Hippocampal formation (tissue), 2 donors: Measurements from ENCODE around the gene ANO2.
"Not testable (repeated sequence)": the region's sequence is repeated elsewhere in the genome, so short reads cannot be mapped to it uniquely, and the experiment has no call there.

ENCODE experiments used
- DNase-seq, 2 donors: peaks; one replicate each; lab custom pipeline; 2025; lab: John Stamatoyannopoulos, UW

The ANO2 gene

GRCh38 chr12:5818877-5819276 is 126.2 kb downstream of the ANO2 start:
- DNase-seq: not testable (repeated sequence)

- no peak for DNase-seq
Measured at GRCh38 chr12:5817246-5817645, 127.8 kb downstream of the ANO2 start.

- no peak for DNase-seq
Measured at GRCh38 chr12:5809586-5809985, 135.5 kb downstream of the ANO2 start.

GRCh38 chr12:5808981-5809380 is 136.1 kb downstream of the ANO2 start:
- no peak for DNase-seq

- DNase-seq: no peak
Measured at GRCh38 chr12:5807514-5808219, 137.4 kb downstream of the ANO2 start.

GRCh38 chr12:5807090-5807414 is 138.0 kb downstream of the ANO2 start:
- DNase-seq: no peak

GRCh38 chr12:5806371-5807089 is 138.5 kb downstream of the ANO2 start:
- DNase-seq: no peak

GRCh38 chr12:5803532-5803931 is 141.5 kb downstream of the ANO2 start:
- no peak for DNase-seq

GRCh38 chr12:5798242-5799015 is 146.6 kb downstream of the ANO2 start:
- no peak for DNase-seq

- DNase-seq: no peak
Measured at GRCh38 chr12:5797661-5798060, 147.4 kb downstream of the ANO2 start.

GRCh38 chr12:5796959-5797225 is 148.2 kb downstream of the ANO2 start:
- DNase-seq: no peak

- no peak for DNase-seq
Measured at GRCh38 chr12:5796171-5796958, 148.7 kb downstream of the ANO2 start.

GRCh38 chr12:5794156-5794555 is 150.9 kb downstream of the ANO2 start:
- no peak for DNase-seq

GRCh38 chr12:5792343-5792742 is 152.7 kb downstream of the ANO2 start:
- DNase-seq: no peak

- no peak for DNase-seq
Measured at GRCh38 chr12:5789469-5789968, 155.5 kb downstream of the ANO2 start.

GRCh38 chr12:5787828-5788227 is 157.2 kb downstream of the ANO2 start:
- DNase-seq: no peak

- DNase-seq: no peak
Measured at GRCh38 chr12:5785601-5786000, 159.5 kb downstream of the ANO2 start.

- DNase-seq: no peak
Measured at GRCh38 chr12:5784462-5785130, 160.5 kb downstream of the ANO2 start.

- DNase-seq: no peak
Measured at GRCh38 chr12:5783289-5783920, 161.7 kb downstream of the ANO2 start.

- DNase-seq: no peak
Measured at GRCh38 chr12:5780536-5780935, 164.5 kb downstream of the ANO2 start.

GRCh38 chr12:5779401-5779800 is 165.7 kb downstream of the ANO2 start:
- DNase-seq: no peak
